ENCODE measurements around the gene RNF217.

RNF217 gene

DNA sequence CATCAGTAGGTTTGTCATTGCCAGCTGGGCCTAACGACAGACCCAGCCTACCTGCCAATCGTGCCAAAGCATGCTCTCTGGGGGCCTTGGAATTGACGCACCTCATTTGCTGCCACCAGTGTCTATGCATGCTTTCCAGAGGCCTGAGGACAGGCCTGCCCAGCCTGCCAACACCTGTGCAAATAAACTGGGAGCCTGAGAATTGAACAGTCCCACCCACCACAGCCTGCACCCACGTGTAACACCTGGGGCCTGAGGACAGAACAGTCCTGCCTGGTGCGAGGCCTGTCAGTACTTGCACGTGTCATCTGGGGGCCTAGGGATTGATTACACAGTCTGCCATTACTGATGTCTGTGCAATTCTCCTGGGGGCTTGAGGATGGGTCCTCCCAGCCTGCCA, 6.2 kb upstream of the RNF217 start:
- no peak for ATAC-seq
- TF ChIP-seq, protein P1, sequence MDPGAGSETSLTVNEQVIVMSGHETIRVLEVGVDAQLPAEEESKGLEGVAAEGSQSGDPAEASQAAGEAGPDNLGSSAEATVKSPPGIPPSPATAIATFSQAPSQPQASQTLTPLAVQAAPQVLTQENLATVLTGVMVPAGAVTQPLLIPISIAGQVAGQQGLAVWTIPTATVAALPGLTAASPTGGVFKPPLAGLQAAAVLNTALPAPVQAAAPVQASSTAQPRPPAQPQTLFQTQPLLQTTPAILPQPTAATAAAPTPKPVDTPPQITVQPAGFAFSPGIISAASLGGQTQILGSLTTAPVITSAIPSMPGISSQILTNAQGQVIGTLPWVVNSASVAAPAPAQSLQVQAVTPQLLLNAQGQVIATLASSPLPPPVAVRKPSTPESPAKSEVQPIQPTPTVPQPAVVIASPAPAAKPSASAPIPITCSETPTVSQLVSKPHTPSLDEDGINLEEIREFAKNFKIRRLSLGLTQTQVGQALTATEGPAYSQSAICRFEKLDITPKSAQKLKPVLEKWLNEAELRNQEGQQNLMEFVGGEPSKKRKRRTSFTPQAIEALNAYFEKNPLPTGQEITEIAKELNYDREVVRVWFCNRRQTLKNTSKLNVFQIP (CRISPR knock-in tag; IDR thresholded peaks at IDR 0.05; ENCODE audit: borderline replicate concordance, low read depth), result no peak
- TF ChIP-seq ZNF70 (CRISPR knock-in tag; IDR thresholded peaks at IDR 0.05) (no peak), ESRRG (CRISPR knock-in tag; IDR thresholded peaks at IDR 0.05) (no peak), ZNF565 (CRISPR knock-in tag; conservative IDR thresholded peaks at IDR 0.05; ENCODE audit: low read depth) (no peak), ZFP3 (CRISPR knock-in tag; IDR thresholded peaks at IDR 0.05) (no peak), OSR1 (CRISPR knock-in tag; IDR thresholded peaks at IDR 0.05) (no peak), BACH2 (CRISPR knock-in tag; IDR thresholded peaks at IDR 0.05; ENCODE audit: borderline replicate concordance) (no peak), TOX (CRISPR knock-in tag; IDR thresholded peaks at IDR 0.05; ENCODE audit: borderline replicate concordance) (no peak), RARB (CRISPR knock-in tag; IDR thresholded peaks at IDR 0.05) (no peak), SNAI2 (CRISPR knock-in tag; IDR thresholded peaks at IDR 0.05) (no peak), ARNTL (CRISPR knock-in tag; IDR thresholded peaks at IDR 0.05; ENCODE audit: borderline replicate concordance, low read depth) (no peak), ISL1 (CRISPR knock-in tag; IDR thresholded peaks at IDR 0.05) (no peak), ZNF8 (CRISPR knock-in tag; IDR thresholded peaks at IDR 0.05) (no peak)
- TF ChIP-seq, protein P2, sequence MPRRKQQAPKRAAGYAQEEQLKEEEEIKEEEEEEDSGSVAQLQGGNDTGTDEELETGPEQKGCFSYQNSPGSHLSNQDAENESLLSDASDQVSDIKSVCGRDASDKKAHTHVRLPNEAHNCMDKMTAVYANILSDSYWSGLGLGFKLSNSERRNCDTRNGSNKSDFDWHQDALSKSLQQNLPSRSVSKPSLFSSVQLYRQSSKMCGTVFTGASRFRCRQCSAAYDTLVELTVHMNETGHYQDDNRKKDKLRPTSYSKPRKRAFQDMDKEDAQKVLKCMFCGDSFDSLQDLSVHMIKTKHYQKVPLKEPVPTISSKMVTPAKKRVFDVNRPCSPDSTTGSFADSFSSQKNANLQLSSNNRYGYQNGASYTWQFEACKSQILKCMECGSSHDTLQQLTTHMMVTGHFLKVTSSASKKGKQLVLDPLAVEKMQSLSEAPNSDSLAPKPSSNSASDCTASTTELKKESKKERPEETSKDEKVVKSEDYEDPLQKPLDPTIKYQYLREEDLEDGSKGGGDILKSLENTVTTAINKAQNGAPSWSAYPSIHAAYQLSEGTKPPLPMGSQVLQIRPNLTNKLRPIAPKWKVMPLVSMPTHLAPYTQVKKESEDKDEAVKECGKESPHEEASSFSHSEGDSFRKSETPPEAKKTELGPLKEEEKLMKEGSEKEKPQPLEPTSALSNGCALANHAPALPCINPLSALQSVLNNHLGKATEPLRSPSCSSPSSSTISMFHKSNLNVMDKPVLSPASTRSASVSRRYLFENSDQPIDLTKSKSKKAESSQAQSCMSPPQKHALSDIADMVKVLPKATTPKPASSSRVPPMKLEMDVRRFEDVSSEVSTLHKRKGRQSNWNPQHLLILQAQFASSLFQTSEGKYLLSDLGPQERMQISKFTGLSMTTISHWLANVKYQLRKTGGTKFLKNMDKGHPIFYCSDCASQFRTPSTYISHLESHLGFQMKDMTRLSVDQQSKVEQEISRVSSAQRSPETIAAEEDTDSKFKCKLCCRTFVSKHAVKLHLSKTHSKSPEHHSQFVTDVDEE (CRISPR knock-in tag; IDR thresholded peaks at IDR 0.05), result no peak
- TF ChIP-seq, protein P3, sequence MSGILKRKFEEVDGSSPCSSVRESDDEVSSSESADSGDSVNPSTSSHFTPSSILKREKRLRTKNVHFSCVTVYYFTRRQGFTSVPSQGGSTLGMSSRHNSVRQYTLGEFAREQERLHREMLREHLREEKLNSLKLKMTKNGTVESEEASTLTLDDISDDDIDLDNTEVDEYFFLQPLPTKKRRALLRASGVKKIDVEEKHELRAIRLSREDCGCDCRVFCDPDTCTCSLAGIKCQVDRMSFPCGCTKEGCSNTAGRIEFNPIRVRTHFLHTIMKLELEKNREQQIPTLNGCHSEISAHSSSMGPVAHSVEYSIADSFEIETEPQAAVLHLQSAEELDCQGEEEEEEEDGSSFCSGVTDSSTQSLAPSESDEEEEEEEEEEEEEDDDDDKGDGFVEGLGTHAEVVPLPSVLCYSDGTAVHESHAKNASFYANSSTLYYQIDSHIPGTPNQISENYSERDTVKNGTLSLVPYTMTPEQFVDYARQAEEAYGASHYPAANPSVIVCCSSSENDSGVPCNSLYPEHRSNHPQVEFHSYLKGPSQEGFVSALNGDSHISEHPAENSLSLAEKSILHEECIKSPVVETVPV (CRISPR knock-in tag; IDR thresholded peaks at IDR 0.05), result no peak

DNA sequence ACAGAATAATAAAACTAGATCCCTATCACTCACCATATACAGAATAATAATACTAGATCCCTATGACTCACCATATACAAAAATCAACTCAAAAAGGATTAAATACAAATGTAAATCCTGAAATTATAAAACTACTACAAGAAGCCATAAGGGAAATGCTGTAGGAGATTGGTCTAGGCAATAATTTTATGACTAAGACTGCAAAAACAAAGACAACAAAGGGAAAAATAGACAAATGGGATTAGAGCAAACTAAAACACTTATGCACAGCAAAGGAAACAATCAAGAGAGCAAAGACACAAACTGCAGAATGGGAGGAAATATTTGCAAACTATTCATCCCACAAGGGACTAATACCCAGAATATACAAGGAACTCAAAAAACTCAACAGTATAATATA, 4.1 kb upstream of the RNF217 start:
- no peak for ATAC-seq
- no peak for TF ChIP-seq SNAI2 (CRISPR knock-in tag; IDR thresholded peaks at IDR 0.05)
- TF ChIP-seq, protein P2 (CRISPR knock-in tag; IDR thresholded peaks at IDR 0.05), result no peak

DNA sequence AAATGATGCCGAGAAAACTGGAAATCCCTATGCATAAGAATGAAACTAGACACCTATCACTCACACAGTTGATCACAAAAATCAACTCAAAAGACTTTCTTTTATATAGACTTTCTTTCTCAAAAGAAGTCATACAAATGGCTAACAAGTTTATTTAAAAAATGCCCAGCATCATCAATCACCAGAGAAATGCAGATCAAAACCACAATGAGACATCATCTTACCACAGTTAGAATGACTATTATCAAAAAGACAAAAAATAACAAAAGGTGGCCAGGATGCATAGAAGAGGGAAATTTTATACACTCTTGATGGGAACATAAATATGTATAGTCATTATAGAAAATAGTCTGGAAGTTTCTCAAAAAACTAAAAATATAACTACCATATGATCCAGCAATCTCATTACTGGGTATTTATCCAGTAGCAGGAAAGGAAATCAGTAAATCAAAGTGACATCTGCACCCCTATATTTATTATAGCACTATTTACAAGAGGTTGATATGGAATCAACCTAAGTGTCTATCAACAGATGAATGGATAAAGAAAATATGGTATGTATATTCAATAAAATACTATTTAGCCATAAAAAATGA, 3.4 kb upstream of the RNF217 start:
- ATAC-seq, result no peak
- TF ChIP-seq ZNF565 (CRISPR knock-in tag; conservative IDR thresholded peaks at IDR 0.05; ENCODE audit: low read depth), result no peak
- TF ChIP-seq, protein P3 (CRISPR knock-in tag; IDR thresholded peaks at IDR 0.05), result no peak
- TF ChIP-seq, protein P2 (CRISPR knock-in tag; IDR thresholded peaks at IDR 0.05), result no peak
- TF ChIP-seq ISL1 (CRISPR knock-in tag; IDR thresholded peaks at IDR 0.05), result no peak
- TF ChIP-seq, protein P4, sequence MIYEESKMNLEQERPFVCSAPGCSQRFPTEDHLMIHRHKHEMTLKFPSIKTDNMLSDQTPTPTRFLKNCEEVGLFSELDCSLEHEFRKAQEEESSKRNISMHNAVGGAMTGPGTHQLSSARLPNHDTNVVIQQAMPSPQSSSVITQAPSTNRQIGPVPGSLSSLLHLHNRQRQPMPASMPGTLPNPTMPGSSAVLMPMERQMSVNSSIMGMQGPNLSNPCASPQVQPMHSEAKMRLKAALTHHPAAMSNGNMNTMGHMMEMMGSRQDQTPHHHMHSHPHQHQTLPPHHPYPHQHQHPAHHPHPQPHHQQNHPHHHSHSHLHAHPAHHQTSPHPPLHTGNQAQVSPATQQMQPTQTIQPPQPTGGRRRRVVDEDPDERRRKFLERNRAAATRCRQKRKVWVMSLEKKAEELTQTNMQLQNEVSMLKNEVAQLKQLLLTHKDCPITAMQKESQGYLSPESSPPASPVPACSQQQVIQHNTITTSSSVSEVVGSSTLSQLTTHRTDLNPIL (CRISPR knock-in tag; IDR thresholded peaks at IDR 0.05; ENCODE audit: low read depth), result no peak
- TF ChIP-seq GLIS3 (CRISPR knock-in tag; IDR thresholded peaks at IDR 0.05), result no peak
- no peak for TF ChIP-seq ZFP3 (CRISPR knock-in tag; IDR thresholded peaks at IDR 0.05)
- TF ChIP-seq BACH2 (CRISPR knock-in tag; IDR thresholded peaks at IDR 0.05; ENCODE audit: borderline replicate concordance), result no peak
- TF ChIP-seq, protein P1 (CRISPR knock-in tag; IDR thresholded peaks at IDR 0.05; ENCODE audit: borderline replicate concordance, low read depth), result no peak
- TF ChIP-seq ARNTL (CRISPR knock-in tag; IDR thresholded peaks at IDR 0.05; ENCODE audit: borderline replicate concordance, low read depth), result no peak
- TF ChIP-seq ESRRG (CRISPR knock-in tag; IDR thresholded peaks at IDR 0.05), result no peak
- TF ChIP-seq OSR1 (CRISPR knock-in tag; IDR thresholded peaks at IDR 0.05), result no peak
- TF ChIP-seq RARB (CRISPR knock-in tag; IDR thresholded peaks at IDR 0.05), result no peak
- TF ChIP-seq ZC3H10 (CRISPR knock-in tag; IDR thresholded peaks at IDR 0.05), result no peak
- no peak for TF ChIP-seq PPARA (CRISPR knock-in tag; IDR thresholded peaks at IDR 0.05; ENCODE audit: borderline replicate concordance)

Data from SK-N-SH treated with all-trans-retinoic acid at 6 μM for 48 hours (cell line).